ENCODE measurements around the gene DCAF12. TPM values are rescaled to one million over a fixed set of nuclear protein-coding genes. Genes with fewer than 3 reads are reported as not detected.

DCAF12 gene
- total RNA-seq, 1 donor from 2014 or later: 39.9 TPM

GRCh38 chr9:34163434-34163833 is 36.9 kb upstream of the DCAF12 start:
- no peak overlapping the region for H3K4me3 ChIP-seq (ENCODE audit: low read depth, low read length)
- TF ChIP-seq, protein P1, sequence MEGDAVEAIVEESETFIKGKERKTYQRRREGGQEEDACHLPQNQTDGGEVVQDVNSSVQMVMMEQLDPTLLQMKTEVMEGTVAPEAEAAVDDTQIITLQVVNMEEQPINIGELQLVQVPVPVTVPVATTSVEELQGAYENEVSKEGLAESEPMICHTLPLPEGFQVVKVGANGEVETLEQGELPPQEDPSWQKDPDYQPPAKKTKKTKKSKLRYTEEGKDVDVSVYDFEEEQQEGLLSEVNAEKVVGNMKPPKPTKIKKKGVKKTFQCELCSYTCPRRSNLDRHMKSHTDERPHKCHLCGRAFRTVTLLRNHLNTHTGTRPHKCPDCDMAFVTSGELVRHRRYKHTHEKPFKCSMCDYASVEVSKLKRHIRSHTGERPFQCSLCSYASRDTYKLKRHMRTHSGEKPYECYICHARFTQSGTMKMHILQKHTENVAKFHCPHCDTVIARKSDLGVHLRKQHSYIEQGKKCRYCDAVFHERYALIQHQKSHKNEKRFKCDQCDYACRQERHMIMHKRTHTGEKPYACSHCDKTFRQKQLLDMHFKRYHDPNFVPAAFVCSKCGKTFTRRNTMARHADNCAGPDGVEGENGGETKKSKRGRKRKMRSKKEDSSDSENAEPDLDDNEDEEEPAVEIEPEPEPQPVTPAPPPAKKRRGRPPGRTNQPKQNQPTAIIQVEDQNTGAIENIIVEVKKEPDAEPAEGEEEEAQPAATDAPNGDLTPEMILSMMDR (IDR thresholded peaks at IDR 0.05; ENCODE audit: insufficient read depth, low read length, poor library complexity, severe bottlenecking): no peak
- H3K36me3 ChIP-seq (ENCODE audit: control insufficient read depth, insufficient read depth, low read length): no peaks in the 10 kb centered on the region
- H3K27me3 ChIP-seq (ENCODE audit: control insufficient read depth, insufficient read depth, low read length): no peaks in the 10 kb centered on the region
- no peak for DNase-seq (ENCODE audit: low read depth)

DNA sequence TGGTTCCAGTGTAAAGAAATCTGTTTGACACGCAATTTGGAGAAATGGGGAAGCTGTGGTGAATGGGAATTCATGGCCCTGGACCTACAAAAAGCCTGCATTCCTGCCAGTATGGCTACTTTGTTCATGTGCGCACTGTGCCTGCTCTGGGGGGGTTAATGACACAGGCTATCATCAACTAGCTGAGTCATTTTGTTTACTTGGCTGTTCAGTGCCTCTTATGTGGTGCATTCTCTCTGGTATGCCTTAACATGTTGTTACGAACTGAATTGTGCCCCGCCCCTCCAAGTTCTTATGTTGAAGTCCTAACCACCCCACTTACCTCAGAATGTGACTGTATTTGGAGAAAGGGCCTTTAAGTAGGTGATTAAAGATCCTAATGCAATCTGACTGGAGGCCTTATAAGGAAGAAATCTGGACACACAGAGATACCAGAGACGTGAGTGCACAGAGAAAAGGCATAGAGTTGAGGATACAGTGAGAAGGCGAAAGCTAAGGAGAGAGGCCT is 31.9 kb upstream of the DCAF12 start:
- no peaks in the 10 kb centered on the region for H3K36me3 ChIP-seq (ENCODE audit: control insufficient read depth, insufficient read depth, low read length)
- no peak overlapping the region for H3K4me3 ChIP-seq (ENCODE audit: low read depth, low read length)
- TF ChIP-seq, protein P1 (IDR thresholded peaks at IDR 0.05; ENCODE audit: insufficient read depth, low read length, poor library complexity, severe bottlenecking): no peak
- DNase-seq (ENCODE audit: low read depth): peak; percentile 19
- H3K27me3 ChIP-seq (ENCODE audit: control insufficient read depth, insufficient read depth, low read length): no peaks in the 10 kb centered on the region

GRCh38 chr9:34157898-34158297 is 31.4 kb upstream of the DCAF12 start:
- no peaks in the 10 kb centered on the region for H3K27me3 ChIP-seq (ENCODE audit: control insufficient read depth, insufficient read depth, low read length)
- H3K4me3 ChIP-seq (ENCODE audit: low read depth, low read length): no peak overlapping the region
- no peaks in the 10 kb centered on the region for H3K36me3 ChIP-seq (ENCODE audit: control insufficient read depth, insufficient read depth, low read length)
- DNase-seq (ENCODE audit: low read depth): no peak
- TF ChIP-seq, protein P1 (IDR thresholded peaks at IDR 0.05; ENCODE audit: insufficient read depth, low read length, poor library complexity, severe bottlenecking): no peak

DNA sequence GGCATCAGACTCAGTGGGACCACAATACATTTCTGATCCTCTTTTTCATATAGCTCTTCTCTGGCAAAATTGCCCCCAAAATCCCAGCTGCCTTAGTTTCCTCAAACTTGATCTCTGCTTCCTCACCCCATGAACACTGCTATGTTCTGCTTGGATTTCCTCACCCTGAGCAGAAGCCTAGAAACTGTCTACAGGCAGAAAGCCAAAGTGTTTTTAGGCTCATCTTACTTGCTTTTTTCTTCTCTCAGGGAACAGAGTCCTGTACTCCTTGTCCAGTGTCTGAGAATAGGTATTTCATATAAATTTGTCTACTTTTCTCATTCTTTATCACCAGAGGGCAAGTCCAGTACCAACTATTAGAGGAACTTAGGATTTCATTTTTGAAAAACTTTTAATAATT is 30.8 kb upstream of the DCAF12 start:
- Histone ChIP-seq H3K27me3 (ENCODE audit: control insufficient read depth, insufficient read depth, low read length) (no peaks in the 10 kb centered on the region), H3K36me3 (ENCODE audit: control insufficient read depth, insufficient read depth, low read length) (no peaks in the 10 kb centered on the region)

GRCh38 chr9:34154057-34154456 is 27.6 kb upstream of the DCAF12 start:
- no peaks in the 10 kb centered on the region for H3K27me3 ChIP-seq (ENCODE audit: control insufficient read depth, insufficient read depth, low read length)
- no peak for DNase-seq (ENCODE audit: low read depth)
- H3K4me3 ChIP-seq (ENCODE audit: low read depth, low read length): no peak overlapping the region
- no peaks in the 10 kb centered on the region for H3K36me3 ChIP-seq (ENCODE audit: control insufficient read depth, insufficient read depth, low read length)
- TF ChIP-seq, protein P1 (IDR thresholded peaks at IDR 0.05; ENCODE audit: insufficient read depth, low read length, poor library complexity, severe bottlenecking): no peak

More for the DNA sequence above, 30.8 kb upstream of the DCAF12 start:
- H3K4me3 ChIP-seq (ENCODE audit: low read depth, low read length): no peak overlapping the region
- TF ChIP-seq, protein P1 (IDR thresholded peaks at IDR 0.05; ENCODE audit: insufficient read depth, low read length, poor library complexity, severe bottlenecking): no peak
- DNase-seq (ENCODE audit: low read depth): no peak

- H3K4me3 ChIP-seq (ENCODE audit: low read depth, low read length): no peak overlapping the region
- H3K27me3 ChIP-seq (ENCODE audit: control insufficient read depth, insufficient read depth, low read length): no peaks in the 10 kb centered on the region
- TF ChIP-seq, protein P1 (IDR thresholded peaks at IDR 0.05; ENCODE audit: insufficient read depth, low read length, poor library complexity, severe bottlenecking): no peak
- H3K36me3 ChIP-seq (ENCODE audit: control insufficient read depth, insufficient read depth, low read length): no peaks in the 10 kb centered on the region
- no peak for DNase-seq (ENCODE audit: low read depth)
Observed at GRCh38 chr9:34151398-34151797, 24.9 kb upstream of the DCAF12 start.

Data from kidney epithelial cell (primary cell).